HG03565 (cell line): ENCODE data around the gene ZNF467.

Source experiments
- ATAC-seq: cut with Tn5 transposase; IDR thresholded peaks from one replicate; pipeline ENCODE4 v1.9.1; 2021; ENCODE audit warnings: mild to moderate bottlenecking, moderate library complexity; ENCODE audit not compliant: unreplicated experiment

Gene ZNF467

GRCh38 chr7:149787428-149788299 lies 14.3 kb upstream of the ZNF467 start:
- no peak for ATAC-seq

GRCh38 chr7:149785983-149786382 lies 12.6 kb upstream of the ZNF467 start:
- no peak for ATAC-seq

GRCh38 chr7:149785402-149785801 lies 12.0 kb upstream of the ZNF467 start:
- ATAC-seq: no peak

- ATAC-seq: no peak
Observed at GRCh38 chr7:149784251-149784608, 10.8 kb upstream of the ZNF467 start.

- ATAC-seq: no peak
Observed at GRCh38 chr7:149783386-149784250, 10.2 kb upstream of the ZNF467 start.

GRCh38 chr7:149782682-149783345 lies 9.4 kb upstream of the ZNF467 start:
- no peak for ATAC-seq

GRCh38 chr7:149781921-149782320 lies 8.5 kb upstream of the ZNF467 start:
- ATAC-seq: no peak

GRCh38 chr7:149780636-149781419 lies 7.4 kb upstream of the ZNF467 start:
- ATAC-seq: no peak

- no peak for ATAC-seq
Observed at GRCh38 chr7:149780056-149780455, 6.7 kb upstream of the ZNF467 start.

GRCh38 chr7:149779502-149779805 lies 6.1 kb upstream of the ZNF467 start:
- ATAC-seq: no peak

GRCh38 chr7:149778696-149779501 lies 5.5 kb upstream of the ZNF467 start:
- ATAC-seq: no peak

GRCh38 chr7:149778327-149778637 lies 4.9 kb upstream of the ZNF467 start:
- ATAC-seq: no peak

GRCh38 chr7:149777551-149778326 lies 4.4 kb upstream of the ZNF467 start:
- ATAC-seq: no peak

- no peak for ATAC-seq
Observed at GRCh38 chr7:149776848-149777407, 3.5 kb upstream of the ZNF467 start.

GRCh38 chr7:149776289-149776688 lies 2.9 kb upstream of the ZNF467 start:
- no peak for ATAC-seq

- no peak for ATAC-seq
Observed at GRCh38 chr7:149775176-149775556, 1.8 kb upstream of the ZNF467 start.

- ATAC-seq: no peak
Observed at GRCh38 chr7:149774237-149775175, 1.1 kb upstream of the ZNF467 start.

GRCh38 chr7:149772956-149773434 lies 393 bp downstream of the ZNF467 start:
- ATAC-seq: no peak
